Activated T-helper 2 cell treated with anti-CD3 and anti-CD28 coated beads, Interferon-gamma antibody, Interleukin-2, Interleukin-4, amounts not matched to agents 10 μg/mL and 5 μg/mL and 100 μg/mL, durations not matched to agents 14 hours and 24 hours and 36 hours (primary cell): Measurements from ENCODE around the gene SELENON. TPM values are rescaled to one million over a fixed set of nuclear protein-coding genes. Genes with fewer than 3 reads are reported as not detected.
A peak's percentile ranks its signal among the peaks of the same experiment; 100 is the strongest.
"Not testable (repeated sequence)": the region's sequence is repeated elsewhere in the genome, so short reads cannot be mapped to it uniquely, and the experiment has no call there.

Experiments
- DNase-seq: peaks from one replicate; pipeline ENCODE4 v3.0.0; 2021; ENCODE audit warnings: low spot score
- H3K27ac Mint-ChIP-seq: one replicate; pipeline ENCODE4 v1.8.0; 2021; ENCODE audit warnings: mixed read lengths
- H3K27me3 Mint-ChIP-seq: one replicate; pipeline ENCODE4 v1.8.0; 2021; ENCODE audit warnings: low read depth, mixed read lengths
- H3K36me3 Mint-ChIP-seq: one replicate; pipeline ENCODE4 v1.8.0; 2021; ENCODE audit warnings: low read depth, mixed read lengths
- H3K4me1 Mint-ChIP-seq: one replicate; pipeline ENCODE4 v1.8.0; 2021; ENCODE audit warnings: low read depth, mixed read lengths
- H3K4me3 Mint-ChIP-seq: one replicate; pipeline ENCODE4 v1.8.0; 2021; ENCODE audit warnings: low read depth, mild to moderate bottlenecking, moderate library complexity, mixed read lengths
- H3K9me3 Mint-ChIP-seq: one replicate; pipeline ENCODE4 v1.8.0; 2021; ENCODE audit warnings: mixed read lengths
- intact Hi-C: fragments of 100-400 bp; cut with micrococcal nuclease; formaldehyde crosslinking; loops from one replicate; pipeline ENCODE4 v1.15.1; 2023
- total RNA-seq: library from RNA; stranded (reverse); gene quantifications from 2 replicates; pipeline ENCODE4 v1.2.3, GENCODE V29; 2022

SELENON gene
- total RNA-seq, 1 donor from 2014 or later, result 8.2 TPM

DNA sequence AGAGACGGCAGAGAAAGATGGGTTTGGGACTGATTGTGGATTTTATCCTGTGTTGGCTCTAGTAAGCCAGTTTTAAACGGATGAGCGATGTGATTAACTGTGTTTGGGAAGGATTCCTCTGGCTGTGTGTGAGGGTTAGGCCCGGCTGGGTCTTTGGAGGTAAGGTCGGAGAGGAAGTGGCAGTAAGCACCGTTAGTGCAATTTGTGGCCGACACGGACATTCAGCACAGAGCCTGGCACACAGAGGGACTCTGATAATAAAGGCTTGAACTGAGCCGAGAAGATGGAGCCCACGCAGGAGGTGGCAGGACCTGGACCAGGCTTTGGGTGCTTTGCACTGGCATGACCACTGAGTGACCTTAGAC is 21.1 kb downstream of the SELENON start:
- intact Hi-C loops, result loop anchor here (2.0 kb wide), 1 partner anchor 54 kb away; the partner anchor contains the start of gene PAQR7
- no peaks in the 10 kb centered on the region for H3K9me3 Mint-ChIP-seq
- DNase-seq, result no peak
- no peaks in the 10 kb centered on the region for H3K27me3 Mint-ChIP-seq
- peak overlapping the region; percentile 91 for H3K4me3 Mint-ChIP-seq
- peaks cover 26% of the 10 kb centered on the region for H3K4me1 Mint-ChIP-seq
- H3K27ac Mint-ChIP-seq, result peak overlapping the region; percentile 82
- peaks cover 13% of the 10 kb centered on the region for H3K36me3 Mint-ChIP-seq

DNA sequence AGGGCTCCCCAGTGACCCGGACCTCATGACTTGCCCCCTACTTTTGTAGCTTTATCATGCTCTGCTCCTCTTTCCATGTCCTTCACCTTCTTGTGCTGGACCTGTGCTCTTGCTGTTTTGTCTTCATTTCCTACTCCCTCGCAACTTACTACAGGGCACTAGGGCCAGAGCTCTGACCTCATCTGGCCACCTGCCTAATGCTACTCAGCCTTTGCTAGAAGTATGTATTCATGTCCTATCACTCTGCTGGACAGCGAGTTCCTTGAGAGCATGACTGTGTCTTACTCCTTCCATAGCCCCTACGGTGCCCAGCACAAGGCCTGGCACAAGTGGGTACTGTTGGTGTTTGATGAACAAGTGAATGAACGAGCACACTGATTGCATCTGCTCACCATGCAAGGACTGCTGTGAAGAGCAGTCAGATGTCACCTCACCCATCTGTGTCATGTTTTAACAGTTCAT is 21.7 kb downstream of the SELENON start:
- peaks cover 16% of the 10 kb centered on the region for H3K36me3 Mint-ChIP-seq
- intact Hi-C loops, result loop anchor here (2.0 kb wide), 1 partner anchor 53 kb away; the partner anchor contains the start of gene PAQR7
- peak overlapping the region; percentile 33 for H3K27ac Mint-ChIP-seq
- H3K4me1 Mint-ChIP-seq, result peaks cover 26% of the 10 kb centered on the region
- DNase-seq, result no peak
- H3K9me3 Mint-ChIP-seq, result no peaks in the 10 kb centered on the region
- H3K27me3 Mint-ChIP-seq, result no peaks in the 10 kb centered on the region
- H3K4me3 Mint-ChIP-seq, result peak overlapping the region; percentile 91

DNA sequence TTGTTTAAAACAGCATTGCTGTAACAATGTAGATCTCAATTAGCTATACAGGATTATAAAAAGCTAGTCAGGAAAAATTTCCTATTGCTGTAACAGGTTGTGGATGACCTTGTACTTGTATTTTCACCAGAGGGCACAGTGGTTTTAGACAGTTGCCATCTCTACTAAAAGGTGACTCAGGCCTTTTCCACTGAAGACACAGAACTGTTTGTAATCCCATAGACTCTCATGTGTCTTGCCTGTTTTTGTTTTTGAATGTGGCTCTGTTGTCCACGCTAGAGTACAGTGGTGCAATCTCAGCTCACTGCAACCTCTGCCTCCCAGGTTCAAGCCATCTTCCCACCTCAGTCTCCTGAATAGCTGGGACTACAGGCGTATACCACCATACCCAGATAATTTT is 25.6 kb downstream of the SELENON start:
- Mint-ChIP-seq H3K4me1 (peaks cover 17% of the 10 kb centered on the region), H3K27ac (no peak overlapping the region), H3K27me3 (no peaks in the 10 kb centered on the region), H3K36me3 (peaks cover 44% of the 10 kb centered on the region), H3K4me3 (no peak overlapping the region), H3K9me3 (no peaks in the 10 kb centered on the region)
- no peak for DNase-seq
- intact Hi-C loops, result no loop called here

DNA sequence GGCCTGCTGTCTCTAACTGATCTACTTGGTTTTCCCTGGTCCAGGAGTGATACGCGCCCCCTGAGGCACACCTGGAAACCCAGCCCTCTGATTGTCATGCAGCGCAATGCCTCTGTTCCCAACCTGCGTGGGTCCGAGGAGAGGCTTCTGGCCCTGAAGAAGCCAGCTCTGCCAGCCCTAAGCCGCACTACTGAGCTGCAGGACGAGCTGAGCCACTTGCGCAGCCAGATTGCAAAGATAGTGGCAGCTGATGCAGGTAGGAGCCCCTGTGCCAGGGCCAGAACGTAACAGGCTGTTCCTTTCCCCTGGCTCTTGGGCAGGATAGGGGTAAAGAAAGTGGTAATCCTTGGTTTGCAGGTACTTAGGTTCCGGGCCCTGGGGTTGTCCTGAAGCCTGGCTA is 26.6 kb downstream of the SELENON start:
- H3K9me3 Mint-ChIP-seq, result no peaks in the 10 kb centered on the region
- intact Hi-C loops, result no loop called here

DNA sequence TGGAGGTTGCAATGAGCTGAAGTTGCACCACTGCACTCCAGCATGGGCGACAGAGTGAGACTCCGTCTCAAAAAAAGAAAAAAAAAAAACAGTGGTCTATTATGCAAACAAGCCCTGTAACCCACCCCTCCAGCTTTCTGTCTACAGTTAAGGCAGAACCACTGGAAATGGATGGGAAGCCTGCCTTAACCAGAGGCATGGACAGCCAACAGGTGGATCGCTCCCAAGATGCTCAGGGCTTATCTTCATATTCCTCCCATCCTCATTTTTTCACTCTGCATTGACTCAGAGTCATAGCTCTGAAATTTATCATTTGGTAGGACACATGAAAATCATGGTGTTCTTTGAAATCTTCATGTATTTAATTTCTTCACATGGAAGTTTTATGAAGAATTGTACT is 28.5 kb downstream of the SELENON start:
- no peak for DNase-seq
- peaks cover 61% of the 10 kb centered on the region for H3K36me3 Mint-ChIP-seq
- intact Hi-C loops, result no loop called here

More for the DNA sequence above, 26.6 kb downstream of the SELENON start:
- Mint-ChIP-seq H3K4me3 (no peak overlapping the region), H3K36me3 (peaks cover 49% of the 10 kb centered on the region), H3K27ac (no peak overlapping the region), H3K4me1 (peaks cover 7% of the 10 kb centered on the region), H3K27me3 (no peaks in the 10 kb centered on the region)
- no peak for DNase-seq

DNA sequence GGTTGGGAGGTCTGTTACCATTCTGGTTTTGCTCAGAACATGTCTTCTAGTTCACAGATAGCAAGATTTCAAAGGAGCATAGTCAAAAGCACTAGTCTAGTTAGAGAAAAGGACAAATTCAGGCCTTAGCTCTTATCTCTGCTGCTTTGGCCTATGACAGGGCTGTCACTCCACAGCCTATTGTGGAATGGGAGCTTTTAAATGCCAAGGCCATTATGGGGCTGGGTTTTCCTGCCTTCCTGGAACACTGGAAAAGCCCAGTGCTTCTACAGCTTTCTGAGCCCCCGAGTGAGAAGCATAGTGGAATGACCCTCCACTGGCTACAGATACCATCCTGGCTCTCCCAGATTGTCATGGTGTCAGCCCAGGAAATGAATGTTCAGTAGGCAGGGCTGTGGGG is 29.1 kb downstream of the SELENON start:
- Mint-ChIP-seq H3K4me1 (peaks cover 3% of the 10 kb centered on the region), H3K9me3 (no peaks in the 10 kb centered on the region), H3K36me3 (peaks cover 64% of the 10 kb centered on the region), H3K27ac (no peak overlapping the region), H3K4me3 (no peak overlapping the region), H3K27me3 (no peaks in the 10 kb centered on the region)
- intact Hi-C loops, result no loop called here
- no peak for DNase-seq

More for the DNA sequence above, 28.5 kb downstream of the SELENON start:
- Mint-ChIP-seq H3K4me3 (no peak overlapping the region), H3K27ac (no peak overlapping the region), H3K27me3 (no peaks in the 10 kb centered on the region), H3K4me1 (peaks cover 3% of the 10 kb centered on the region), H3K9me3 (no peaks in the 10 kb centered on the region)

DNA sequence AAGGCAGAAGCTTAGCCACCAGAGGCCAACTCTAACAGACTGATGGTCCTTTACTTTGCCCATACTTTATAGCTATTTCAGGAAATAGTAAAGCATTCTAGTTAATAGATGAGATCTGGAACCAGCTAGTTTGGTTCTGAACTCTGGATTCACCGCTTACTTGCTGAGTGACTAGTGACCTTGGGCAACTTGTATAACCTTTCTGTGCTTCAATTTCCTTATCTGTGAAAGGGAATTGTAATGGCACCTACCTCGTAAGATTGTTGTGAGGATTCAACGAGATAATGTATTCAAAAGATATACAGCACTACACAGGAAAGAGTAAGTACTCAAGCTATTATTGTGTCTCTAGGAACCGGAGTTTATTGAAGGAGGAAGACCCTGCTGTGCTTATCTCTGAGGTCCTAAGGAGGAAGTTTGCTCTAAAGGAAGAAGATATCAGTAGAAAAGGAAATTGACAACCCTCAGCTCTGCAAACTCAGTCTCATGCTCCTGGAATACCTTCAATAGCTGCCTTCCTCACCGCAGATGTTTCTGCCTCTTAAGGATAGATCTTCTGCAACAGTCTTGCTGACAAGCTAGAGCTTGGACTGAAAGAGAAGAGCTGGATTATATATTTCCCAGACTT is 31.7 kb downstream of the SELENON start:
- Mint-ChIP-seq H3K36me3 (peaks cover 70% of the 10 kb centered on the region), H3K27ac (no peak overlapping the region), H3K4me3 (no peak overlapping the region), H3K4me1 (peaks cover 3% of the 10 kb centered on the region), H3K9me3 (no peaks in the 10 kb centered on the region), H3K27me3 (no peaks in the 10 kb centered on the region)
- intact Hi-C loops, result no loop called here
- no peak for DNase-seq

DNA sequence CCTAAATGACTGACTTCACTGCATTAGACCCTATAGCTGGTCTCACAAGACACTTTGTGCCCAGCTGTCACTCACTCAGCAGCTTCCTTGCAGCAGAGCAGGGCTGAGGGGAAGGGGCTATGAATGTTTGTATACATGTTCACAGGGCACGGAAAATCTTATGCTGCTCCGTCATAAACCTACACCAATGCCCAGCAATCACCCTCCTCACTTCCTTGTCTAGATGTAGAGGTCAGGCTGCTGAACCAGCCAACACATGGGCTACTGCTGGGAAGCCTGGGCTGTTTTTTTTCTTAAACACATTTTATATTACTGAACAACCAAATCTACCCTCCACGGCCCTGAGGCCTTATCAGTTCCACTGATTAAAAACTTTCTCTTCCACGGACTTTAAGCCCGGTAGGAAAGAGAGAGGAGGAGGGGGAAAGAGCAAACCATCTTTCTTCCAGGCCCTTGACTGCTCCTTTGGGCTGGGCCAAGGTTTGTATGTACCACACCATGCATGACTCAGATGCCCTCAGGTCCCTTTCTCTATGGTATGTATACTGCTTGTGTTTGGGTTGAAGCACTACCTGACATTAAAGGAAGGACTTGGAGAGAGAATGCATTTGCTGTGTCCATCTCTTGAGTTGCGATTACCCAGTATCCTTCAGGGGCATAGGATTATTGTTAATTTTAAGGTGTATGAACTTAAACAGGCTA is 32.5 kb downstream of the SELENON start:
- DNase-seq, result no peak
- H3K27me3 Mint-ChIP-seq, result no peaks in the 10 kb centered on the region
- no peak overlapping the region for H3K27ac Mint-ChIP-seq
- peaks cover 68% of the 10 kb centered on the region for H3K36me3 Mint-ChIP-seq
- intact Hi-C loops, result no loop called here
- H3K4me1 Mint-ChIP-seq, result peaks cover 3% of the 10 kb centered on the region
- H3K4me3 Mint-ChIP-seq, result no peak overlapping the region
- no peaks in the 10 kb centered on the region for H3K9me3 Mint-ChIP-seq

DNA sequence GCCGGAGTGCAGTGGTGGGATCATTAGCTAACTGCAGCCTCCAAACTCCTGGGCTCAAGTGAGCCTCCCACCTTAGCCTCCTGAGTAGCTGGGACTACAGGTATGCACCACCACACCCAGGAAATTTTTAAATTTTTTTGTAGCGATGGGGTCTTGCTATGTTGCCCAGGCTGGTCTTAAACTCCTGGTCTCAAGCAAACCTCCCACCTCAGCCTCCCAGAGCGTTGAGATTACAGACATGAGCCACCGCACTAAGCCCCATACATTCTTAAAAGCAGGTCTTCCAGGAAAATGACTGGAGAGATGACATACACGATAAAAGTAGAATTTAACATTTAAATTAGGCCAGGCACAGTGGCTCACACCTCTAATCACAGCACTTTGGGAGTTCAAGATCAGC is 33.2 kb downstream of the SELENON start:
- Mint-ChIP-seq H3K4me3 (no peak overlapping the region), H3K36me3 (peaks cover 66% of the 10 kb centered on the region), H3K27me3 (no peaks in the 10 kb centered on the region), H3K9me3 (no peaks in the 10 kb centered on the region), H3K4me1 (peaks cover 3% of the 10 kb centered on the region), H3K27ac (no peak overlapping the region)
- intact Hi-C loops, result no loop called here
- DNase-seq, result no peak

DNA sequence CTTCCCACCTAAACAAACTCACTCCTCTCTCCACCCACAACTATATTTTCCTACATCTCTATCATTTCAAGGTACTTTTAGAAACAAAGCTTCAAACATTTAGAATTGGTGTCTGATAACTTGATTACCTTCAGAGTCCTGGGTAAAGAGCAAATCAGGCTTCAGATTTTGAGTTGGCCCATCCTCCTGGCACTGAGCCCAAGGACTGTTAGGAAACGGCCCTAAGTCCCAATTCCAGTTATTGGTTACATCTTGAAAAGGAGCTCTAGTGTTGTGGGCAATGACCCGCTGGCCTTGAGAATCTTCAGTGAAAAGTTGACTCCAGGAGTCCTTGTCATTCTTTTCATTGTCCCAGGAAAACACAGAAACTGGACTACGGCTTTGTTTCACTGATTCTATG is 34.9 kb downstream of the SELENON start:
- Mint-ChIP-seq H3K9me3 (no peaks in the 10 kb centered on the region), H3K4me3 (no peak overlapping the region), H3K27ac (no peak overlapping the region), H3K4me1 (peaks cover 3% of the 10 kb centered on the region), H3K27me3 (no peaks in the 10 kb centered on the region), H3K36me3 (peaks cover 54% of the 10 kb centered on the region)
- intact Hi-C loops, result no loop called here
- DNase-seq, result no peak

DNA sequence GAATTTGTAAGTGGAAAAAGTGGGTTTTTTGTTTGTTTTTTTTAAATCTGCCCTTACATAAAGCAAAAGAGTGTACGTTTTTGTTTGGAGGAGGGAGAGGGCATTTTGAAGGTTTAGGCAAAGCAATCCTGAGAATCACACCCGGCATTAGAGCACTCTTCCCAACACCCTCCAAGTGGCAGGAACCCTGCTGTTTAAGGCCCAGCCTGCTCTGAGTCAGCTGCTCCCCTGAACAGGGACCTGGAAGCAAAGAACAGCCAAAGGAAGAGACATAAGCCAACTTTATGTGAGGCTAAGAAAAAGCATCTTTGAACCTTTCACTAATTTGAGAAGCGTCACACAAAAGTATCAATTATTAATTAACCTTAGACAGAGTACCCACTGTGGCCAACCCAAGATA is 36.7 kb downstream of the SELENON start:
- DNase-seq, result no peak
- no peaks in the 10 kb centered on the region for H3K9me3 Mint-ChIP-seq
- peaks cover 40% of the 10 kb centered on the region for H3K36me3 Mint-ChIP-seq
- no peak overlapping the region for H3K27ac Mint-ChIP-seq
- H3K4me3 Mint-ChIP-seq, result no peak overlapping the region
- intact Hi-C loops, result no loop called here
- H3K27me3 Mint-ChIP-seq, result no peaks in the 10 kb centered on the region
- H3K4me1 Mint-ChIP-seq, result peaks cover 1% of the 10 kb centered on the region

DNA sequence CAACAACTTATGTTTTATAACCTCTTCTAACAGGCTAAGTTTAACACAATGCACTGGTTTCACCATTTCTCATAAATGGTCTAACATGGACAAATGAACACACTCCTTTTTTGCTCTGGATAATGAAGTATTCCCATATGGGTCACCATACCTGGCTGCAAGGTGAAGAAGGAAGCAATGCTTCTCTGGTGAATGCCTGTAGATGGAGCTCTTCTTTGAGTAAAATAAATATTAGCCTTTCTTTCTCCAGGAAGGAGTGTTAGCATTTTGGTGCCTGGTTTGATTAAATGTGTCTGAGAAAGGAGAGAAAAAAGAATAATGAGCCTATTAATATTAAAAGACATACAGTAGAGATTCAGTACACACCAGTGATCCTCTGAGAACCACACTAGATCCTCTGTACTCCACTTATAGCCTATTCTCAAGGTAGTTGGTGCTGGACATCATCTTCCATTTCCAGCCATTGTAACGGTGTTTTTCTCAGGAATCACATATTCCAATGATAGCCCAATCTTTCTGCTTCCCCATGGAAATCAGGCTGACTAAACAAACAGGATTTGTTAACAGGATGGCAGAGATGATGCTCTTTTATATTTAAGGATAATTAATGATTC is 37.4 kb downstream of the SELENON start:
- no peak for DNase-seq
- Mint-ChIP-seq H3K9me3 (no peaks in the 10 kb centered on the region), H3K27ac (no peak overlapping the region), H3K36me3 (peaks cover 36% of the 10 kb centered on the region), H3K4me3 (no peak overlapping the region), H3K27me3 (no peaks in the 10 kb centered on the region), H3K4me1 (no peaks in the 10 kb centered on the region)
- intact Hi-C loops, result no loop called here

DNA sequence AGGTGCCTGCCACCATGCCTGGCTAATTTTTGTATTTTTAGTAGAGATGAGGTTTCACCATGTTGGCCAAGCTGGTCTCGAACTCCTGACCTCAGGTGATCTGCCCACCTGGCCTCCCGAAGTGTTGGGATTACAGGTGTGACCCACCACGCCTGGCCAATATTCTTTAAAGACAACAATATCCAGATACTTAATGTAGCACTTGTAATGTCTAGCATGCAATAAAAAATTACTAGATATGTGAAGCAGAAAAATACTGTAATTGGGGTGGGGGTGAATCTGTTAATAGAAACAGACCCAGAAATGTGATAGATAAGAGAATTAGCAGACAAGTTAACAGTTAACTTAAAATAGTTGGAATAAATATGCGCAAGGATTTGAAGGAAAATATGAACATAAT is 39.8 kb downstream of the SELENON start:
- H3K4me3 Mint-ChIP-seq, H3K27ac Mint-ChIP-seq, H3K27me3 Mint-ChIP-seq, intact Hi-C loops, DNase-seq, H3K9me3 Mint-ChIP-seq, H3K4me1 Mint-ChIP-seq: not testable (repeated sequence)
- peaks cover 17% of the 10 kb centered on the region for H3K36me3 Mint-ChIP-seq
